Dendritic cell treated with granulocyte-macrophage colony-stimulating factor and Interleukin-4, amounts not matched to agents 40 ng/mL and 50 ng/mL, for 4 days (primary cell): ENCODE results near the gene KLK12.

Experiments used
- H3K27ac Mint-ChIP-seq: one replicate; pipeline ENCODE4 v1.8.0; 2022; ENCODE audit warnings: mild to moderate bottlenecking, mixed read lengths
- H3K27me3 Mint-ChIP-seq: one replicate; pipeline ENCODE4 v1.8.0; 2022; ENCODE audit warnings: mild to moderate bottlenecking, mixed read lengths
- H3K36me3 Mint-ChIP-seq: one replicate; pipeline ENCODE4 v1.8.0; 2022; ENCODE audit warnings: low read depth, mixed read lengths
- H3K4me1 Mint-ChIP-seq: one replicate; pipeline ENCODE4 v1.8.0; 2022; ENCODE audit warnings: low read depth, mixed read lengths
- H3K4me3 Mint-ChIP-seq: one replicate; pipeline ENCODE4 v1.8.0; 2022; ENCODE audit warnings: mild to moderate bottlenecking, moderate library complexity, mixed read lengths
- H3K9me3 Mint-ChIP-seq: one replicate; pipeline ENCODE4 v1.8.0; 2022; ENCODE audit warnings: mixed read lengths
- intact Hi-C: fragments of 100-400 bp; cut with micrococcal nuclease; formaldehyde crosslinking; loops from one replicate; pipeline ENCODE4 v1.15.0; 2022

KLK12 gene

GRCh38 chr19:51034704-51035103 is at the start of gene KLK12:
KLK12 (minus strand) TSS chr19:51035002; CDS start chr19:51034621, 381 bp downstream.
- H3K9me3 Mint-ChIP-seq = no peaks in the 10 kb centered on the region
- H3K27ac Mint-ChIP-seq = no peak within 1 kb of the TSS
- H3K4me3 Mint-ChIP-seq = no peak within 1 kb of the TSS
- H3K27me3 Mint-ChIP-seq = peaks cover 20% of the 10 kb centered on the region
- H3K36me3 Mint-ChIP-seq = no peaks in the 10 kb centered on the region
- H3K4me1 Mint-ChIP-seq = no peaks in the 10 kb centered on the region
- intact Hi-C loops = no loop called here

GRCh38 chr19:51084505-51084904 is 49.7 kb upstream of the KLK12 start:
- intact Hi-C loops = no loop called here
- Mint-ChIP-seq H3K36me3 (no peaks in the 10 kb centered on the region), H3K4me3 (no peak overlapping the region), H3K27me3 (peaks cover 26% of the 10 kb centered on the region), H3K27ac (no peak overlapping the region), H3K4me1 (no peaks in the 10 kb centered on the region), H3K9me3 (no peaks in the 10 kb centered on the region)

GRCh38 chr19:51083783-51084182 is 49.0 kb upstream of the KLK12 start:
- no peaks in the 10 kb centered on the region for H3K36me3 Mint-ChIP-seq
- no peaks in the 10 kb centered on the region for H3K4me1 Mint-ChIP-seq
- H3K27me3 Mint-ChIP-seq = peaks cover 26% of the 10 kb centered on the region
- H3K27ac Mint-ChIP-seq = no peak overlapping the region
- H3K9me3 Mint-ChIP-seq = no peaks in the 10 kb centered on the region
- H3K4me3 Mint-ChIP-seq = no peak overlapping the region
- intact Hi-C loops = no loop called here

GRCh38 chr19:51083181-51083580 is 48.4 kb upstream of the KLK12 start:
- Mint-ChIP-seq H3K27ac (no peak overlapping the region), H3K27me3 (peaks cover 26% of the 10 kb centered on the region), H3K4me3 (no peak overlapping the region), H3K4me1 (no peaks in the 10 kb centered on the region), H3K9me3 (no peaks in the 10 kb centered on the region), H3K36me3 (no peaks in the 10 kb centered on the region)
- intact Hi-C loops = no loop called here

GRCh38 chr19:51082611-51083010 is 47.8 kb upstream of the KLK12 start, which contains the start of gene KLK14:
KLK14 (minus strand) TSS chr19:51082887; CDS start chr19:51082614, 273 bp downstream.
- intact Hi-C loops = no loop called here
- no peaks in the 10 kb centered on the region for H3K36me3 Mint-ChIP-seq
- no peaks in the 10 kb centered on the region for H3K9me3 Mint-ChIP-seq
- H3K27me3 Mint-ChIP-seq = peaks cover 26% of the 10 kb centered on the region
- no peak within 1 kb of the TSS for H3K4me3 Mint-ChIP-seq
- H3K27ac Mint-ChIP-seq = no peak within 1 kb of the TSS
- no peaks in the 10 kb centered on the region for H3K4me1 Mint-ChIP-seq

GRCh38 chr19:51081476-51081875 is 46.7 kb upstream of the KLK12 start:
- no peaks in the 10 kb centered on the region for H3K4me1 Mint-ChIP-seq
- H3K4me3 Mint-ChIP-seq = no peak overlapping the region
- H3K9me3 Mint-ChIP-seq = no peaks in the 10 kb centered on the region
- intact Hi-C loops = no loop called here
- peaks cover 25% of the 10 kb centered on the region for H3K27me3 Mint-ChIP-seq
- no peak overlapping the region for H3K27ac Mint-ChIP-seq
- H3K36me3 Mint-ChIP-seq = no peaks in the 10 kb centered on the region

GRCh38 chr19:51079481-51080110 is 44.8 kb upstream of the KLK12 start:
- H3K4me3 Mint-ChIP-seq = no peak overlapping the region
- H3K36me3 Mint-ChIP-seq = no peaks in the 10 kb centered on the region
- no peaks in the 10 kb centered on the region for H3K4me1 Mint-ChIP-seq
- intact Hi-C loops = no loop called here
- peaks cover 2% of the 10 kb centered on the region for H3K9me3 Mint-ChIP-seq
- peaks cover 34% of the 10 kb centered on the region for H3K27me3 Mint-ChIP-seq
- no peak overlapping the region for H3K27ac Mint-ChIP-seq

- Mint-ChIP-seq H3K27me3 (peaks cover 36% of the 10 kb centered on the region), H3K4me3 (no peak overlapping the region), H3K27ac (no peak overlapping the region), H3K36me3 (no peaks in the 10 kb centered on the region), H3K9me3 (peaks cover 10% of the 10 kb centered on the region), H3K4me1 (no peaks in the 10 kb centered on the region)
- intact Hi-C loops = no loop called here
Observed at GRCh38 chr19:51078731-51079130, 43.9 kb upstream of the KLK12 start.

- Mint-ChIP-seq H3K36me3 (no peaks in the 10 kb centered on the region), H3K27ac (no peak overlapping the region), H3K4me3 (no peak overlapping the region), H3K27me3 (peaks cover 30% of the 10 kb centered on the region), H3K9me3 (peaks cover 16% of the 10 kb centered on the region), H3K4me1 (no peaks in the 10 kb centered on the region)
- intact Hi-C loops = no loop called here
Observed at GRCh38 chr19:51078104-51078503, 43.3 kb upstream of the KLK12 start.

GRCh38 chr19:51076631-51077213 is 41.9 kb upstream of the KLK12 start:
- Mint-ChIP-seq H3K27me3 (peaks cover 21% of the 10 kb centered on the region), H3K27ac (no peak overlapping the region), H3K4me3 (no peak overlapping the region), H3K4me1 (no peaks in the 10 kb centered on the region), H3K36me3 (no peaks in the 10 kb centered on the region), H3K9me3 (peaks cover 16% of the 10 kb centered on the region)
- intact Hi-C loops = no loop called here

- Mint-ChIP-seq H3K36me3 (no peaks in the 10 kb centered on the region), H3K27me3 (peaks cover 21% of the 10 kb centered on the region), H3K9me3 (peaks cover 16% of the 10 kb centered on the region), H3K4me3 (no peak overlapping the region), H3K4me1 (no peaks in the 10 kb centered on the region), H3K27ac (no peak overlapping the region)
- intact Hi-C loops = no loop called here
Observed at GRCh38 chr19:51075998-51076397, 41.2 kb upstream of the KLK12 start.

GRCh38 chr19:51071095-51071405 is 36.2 kb upstream of the KLK12 start:
- Mint-ChIP-seq H3K9me3 (peaks cover 16% of the 10 kb centered on the region), H3K36me3 (no peaks in the 10 kb centered on the region), H3K27me3 (peaks cover 29% of the 10 kb centered on the region), H3K27ac (no peak overlapping the region), H3K4me1 (peaks cover 6% of the 10 kb centered on the region), H3K4me3 (no peak overlapping the region)
- intact Hi-C loops = no loop called here

- Mint-ChIP-seq H3K9me3 (peaks cover 16% of the 10 kb centered on the region), H3K4me1 (peaks cover 11% of the 10 kb centered on the region), H3K4me3 (no peak overlapping the region), H3K36me3 (no peaks in the 10 kb centered on the region), H3K27me3 (peaks cover 33% of the 10 kb centered on the region), H3K27ac (no peak overlapping the region)
- intact Hi-C loops = no loop called here
Observed at GRCh38 chr19:51070334-51071094, 35.7 kb upstream of the KLK12 start.

GRCh38 chr19:51066393-51067186 is 31.8 kb upstream of the KLK12 start:
- no peaks in the 10 kb centered on the region for H3K36me3 Mint-ChIP-seq
- H3K27ac Mint-ChIP-seq = no peak overlapping the region
- H3K9me3 Mint-ChIP-seq = no peaks in the 10 kb centered on the region
- H3K27me3 Mint-ChIP-seq = peaks cover 41% of the 10 kb centered on the region
- H3K4me3 Mint-ChIP-seq = no peak overlapping the region
- intact Hi-C loops = no loop called here
- peaks cover 17% of the 10 kb centered on the region for H3K4me1 Mint-ChIP-seq
